ENCODE data around the gene DGCR8.

Gene DGCR8

GRCh38 chr22:20089977-20090729 lies 10.1 kb downstream of the DGCR8 start:
- no peak for DNase-seq (ENCODE audit: low spot score)

DNA sequence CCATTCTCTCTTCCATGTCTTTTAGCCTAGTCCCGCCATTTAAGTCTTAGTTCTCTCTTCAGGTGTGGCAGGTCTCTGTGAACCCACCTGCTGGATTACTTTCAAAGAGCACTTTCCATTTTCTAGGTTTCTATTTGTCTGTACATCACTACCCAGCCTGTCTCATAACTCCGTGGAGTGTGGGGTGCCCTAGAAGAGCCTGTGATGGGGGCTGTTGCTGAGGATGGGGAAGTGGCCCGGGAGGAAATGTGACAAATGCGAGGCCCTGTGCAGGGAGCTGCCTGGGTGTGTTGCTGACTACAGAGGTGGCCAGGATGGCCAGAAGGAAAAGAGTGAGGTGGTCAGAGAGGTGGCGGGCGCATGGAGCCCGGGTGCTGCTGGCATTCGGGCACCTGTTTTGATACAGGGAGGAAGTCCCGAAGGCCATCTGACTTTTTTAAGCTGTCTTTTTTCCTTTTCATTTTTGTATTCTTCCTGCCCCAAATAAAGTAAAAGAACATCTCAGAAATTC lies 10.7 kb downstream of the DGCR8 start:
- DNase-seq (ENCODE audit: low spot score), result no peak

DNA sequence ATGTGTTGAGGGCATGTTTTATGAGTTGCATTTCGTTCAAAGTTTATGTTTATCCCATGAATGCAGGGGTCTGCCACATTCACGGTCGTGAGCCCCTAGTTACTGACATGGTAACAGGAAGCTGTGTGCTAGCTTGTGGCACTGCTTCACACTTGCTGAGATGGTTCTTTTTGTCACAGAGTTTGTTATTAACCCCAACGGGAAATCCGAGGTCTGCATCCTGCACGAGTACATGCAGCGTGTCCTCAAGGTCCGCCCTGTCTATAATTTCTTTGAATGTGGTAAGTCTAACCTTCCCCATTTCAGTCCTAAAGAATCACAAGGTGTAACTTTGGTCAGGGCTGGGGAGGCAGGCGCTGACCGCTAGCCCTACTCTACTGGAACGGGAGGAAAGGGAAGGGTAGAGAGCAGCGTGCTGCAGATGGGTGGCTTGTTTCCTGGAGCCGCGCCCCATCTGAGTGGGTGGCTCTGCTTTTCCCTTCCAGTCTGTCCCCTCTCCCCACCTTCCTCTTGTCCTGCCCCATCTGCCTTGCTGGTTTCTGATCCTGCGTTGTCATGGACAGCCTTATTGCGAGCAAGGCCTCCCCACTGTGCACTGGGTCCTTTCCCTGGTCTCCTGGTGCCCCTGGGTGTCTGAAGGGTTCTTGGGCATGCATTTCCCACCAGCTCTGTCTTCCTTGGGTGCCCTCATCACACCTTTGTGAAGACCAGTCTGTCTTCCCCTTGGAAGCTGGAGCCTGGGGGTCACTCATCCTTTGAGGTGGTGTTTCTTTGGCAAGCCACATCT lies 11.8 kb downstream of the DGCR8 start:
- no peak for DNase-seq (ENCODE audit: low spot score)

DNA sequence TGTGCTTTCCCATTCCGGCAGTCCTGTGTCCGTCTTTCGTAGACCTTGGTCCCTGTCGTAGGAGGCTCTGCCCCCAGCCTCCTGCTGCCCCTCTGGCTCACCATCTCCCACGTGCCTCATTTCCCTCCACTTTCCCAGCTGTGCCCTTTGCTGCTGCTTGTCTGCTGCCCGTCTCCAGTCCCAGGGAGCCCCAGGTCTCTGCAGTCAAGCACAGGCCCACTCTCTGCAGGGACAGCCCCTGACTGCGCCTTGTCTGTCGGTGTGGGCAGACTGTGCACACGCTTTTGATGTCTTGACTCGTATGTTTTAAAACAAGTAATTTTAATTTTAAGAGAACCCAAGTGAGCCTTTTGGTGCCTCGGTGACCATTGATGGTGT lies 12.4 kb downstream of the DGCR8 start:
- no peak for DNase-seq (ENCODE audit: low spot score)

DNA sequence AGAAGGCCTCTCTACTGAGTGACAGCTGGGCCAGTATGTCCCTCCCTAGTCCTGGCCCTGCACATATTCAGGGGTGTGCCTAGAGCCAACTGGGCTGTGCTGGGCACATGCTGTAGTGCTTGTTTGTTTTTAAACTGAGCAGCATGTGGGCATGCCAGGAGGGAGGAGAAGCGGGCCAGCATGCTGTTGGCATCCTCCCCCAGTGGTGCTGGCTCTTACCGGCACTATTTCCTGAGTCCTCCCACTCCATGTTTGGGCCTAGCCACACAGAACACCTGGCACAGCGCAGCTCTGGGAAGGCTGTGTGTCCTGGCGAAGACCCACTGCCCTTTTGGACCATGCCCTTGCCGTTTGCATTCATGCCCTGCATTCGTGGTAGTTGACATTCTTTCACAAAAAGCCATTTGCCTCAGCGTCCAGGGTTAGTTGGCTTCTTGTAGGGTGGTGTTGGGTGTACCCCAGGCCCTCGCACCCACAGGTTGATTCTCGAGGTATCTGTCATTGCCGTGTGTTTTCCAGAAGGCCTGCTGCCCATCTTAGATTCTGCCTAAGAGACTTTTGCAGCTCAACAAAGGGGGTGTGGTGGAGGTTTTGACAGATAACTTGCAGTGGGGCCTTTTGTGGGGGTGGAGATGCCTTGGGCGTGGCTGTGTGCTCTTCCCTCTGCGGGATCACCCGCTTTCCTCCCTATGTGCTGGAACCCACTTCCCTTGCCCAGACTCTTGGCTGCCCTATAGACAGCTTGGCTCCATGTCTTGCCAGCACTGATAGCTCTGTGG lies 13.6 kb downstream of the DGCR8 start:
- DNase-seq (ENCODE audit: low spot score), result no peak

- no peak for DNase-seq (ENCODE audit: low spot score)
Measured at GRCh38 chr22:20094197-20094807, 14.3 kb downstream of the DGCR8 start.

DNA sequence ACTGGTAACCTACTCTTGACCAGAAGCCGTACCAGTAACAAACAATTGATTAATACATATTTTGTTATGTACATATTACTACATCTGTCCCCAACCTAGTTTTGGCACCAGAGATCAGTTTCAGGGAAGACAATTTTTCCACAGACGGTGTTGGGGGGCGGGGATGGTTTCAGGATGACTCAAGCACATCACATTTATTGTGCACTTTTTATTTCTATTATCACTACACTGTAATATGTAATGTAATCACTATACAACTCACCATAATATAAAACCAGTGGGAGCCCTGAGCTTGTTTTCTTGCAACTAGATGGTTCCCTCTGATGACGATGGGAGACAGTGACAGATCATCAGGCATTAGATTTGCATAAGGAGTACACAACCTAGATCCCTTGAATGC lies 15.5 kb downstream of the DGCR8 start:
- no peak for DNase-seq (ENCODE audit: low spot score)

GRCh38 chr22:20096574-20097420 lies 16.8 kb downstream of the DGCR8 start:
- no peak for DNase-seq (ENCODE audit: low spot score)

DNA sequence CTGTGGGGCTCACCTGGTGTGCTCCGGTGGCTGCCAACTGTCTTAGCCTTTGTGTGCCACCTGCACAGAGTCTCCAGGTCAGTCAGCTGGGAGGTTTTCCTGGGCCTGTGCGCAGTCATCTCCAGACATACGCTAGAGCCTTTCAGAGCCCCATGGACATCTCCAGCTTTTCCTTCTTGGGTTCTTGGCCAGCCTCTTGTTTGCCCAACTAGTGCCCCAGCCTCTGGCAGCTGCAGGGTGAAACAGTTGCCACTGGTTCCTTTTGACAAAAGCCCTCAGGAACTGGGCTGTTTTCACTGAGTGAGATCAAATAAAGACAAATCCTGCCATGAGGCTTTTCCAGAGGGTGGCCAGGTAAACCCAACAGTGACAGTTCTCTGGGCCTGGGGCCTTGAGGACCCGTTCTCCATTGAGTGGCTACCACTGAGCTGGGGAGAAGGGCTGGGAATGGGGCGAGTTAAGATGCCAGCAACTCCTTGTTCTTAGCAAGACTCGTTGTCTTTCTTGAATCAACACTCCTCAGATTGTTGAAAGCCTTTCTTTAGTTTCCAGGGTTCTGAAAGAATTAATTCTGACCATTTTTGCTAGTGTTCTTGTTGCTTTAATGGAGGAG lies 19.2 kb downstream of the DGCR8 start:
- DNase-seq (ENCODE audit: low spot score), result no peak

- no peak for DNase-seq (ENCODE audit: low spot score)
Measured at GRCh38 chr22:20101638-20102037, 21.6 kb downstream of the DGCR8 start.

DNA sequence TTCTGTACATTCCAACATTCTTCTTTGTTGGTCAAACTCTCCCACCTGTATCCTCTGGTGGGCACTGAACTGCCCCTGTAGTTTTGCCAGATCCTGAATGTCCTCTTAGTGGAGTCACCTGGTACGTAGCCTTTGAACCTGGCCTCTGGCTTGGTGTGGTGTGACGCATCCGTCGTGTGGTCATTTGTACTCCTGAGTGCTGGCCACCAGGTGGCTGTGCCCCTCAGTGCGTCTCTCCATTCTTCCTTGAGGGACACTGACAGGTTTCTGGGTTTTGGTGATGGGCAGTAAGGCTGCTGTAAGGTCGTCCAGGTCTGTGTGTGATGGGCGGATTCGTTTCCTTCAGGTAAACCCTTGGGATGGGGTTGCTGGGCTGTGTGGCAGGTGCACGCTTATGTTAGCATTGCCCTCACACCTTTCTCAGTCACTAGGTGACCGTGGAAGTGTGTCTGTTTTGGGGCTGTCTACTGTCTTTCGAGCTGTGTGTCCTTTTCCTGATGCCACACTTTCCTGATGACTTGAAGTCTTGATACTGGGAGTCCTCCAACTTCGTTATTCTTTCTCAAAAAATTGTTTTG lies 22.3 kb downstream of the DGCR8 start:
- DNase-seq (ENCODE audit: low spot score), result no peak

GRCh38 chr22:20105456-20106204 lies 25.6 kb downstream of the DGCR8 start:
- no peak for DNase-seq (ENCODE audit: low spot score)

DNA sequence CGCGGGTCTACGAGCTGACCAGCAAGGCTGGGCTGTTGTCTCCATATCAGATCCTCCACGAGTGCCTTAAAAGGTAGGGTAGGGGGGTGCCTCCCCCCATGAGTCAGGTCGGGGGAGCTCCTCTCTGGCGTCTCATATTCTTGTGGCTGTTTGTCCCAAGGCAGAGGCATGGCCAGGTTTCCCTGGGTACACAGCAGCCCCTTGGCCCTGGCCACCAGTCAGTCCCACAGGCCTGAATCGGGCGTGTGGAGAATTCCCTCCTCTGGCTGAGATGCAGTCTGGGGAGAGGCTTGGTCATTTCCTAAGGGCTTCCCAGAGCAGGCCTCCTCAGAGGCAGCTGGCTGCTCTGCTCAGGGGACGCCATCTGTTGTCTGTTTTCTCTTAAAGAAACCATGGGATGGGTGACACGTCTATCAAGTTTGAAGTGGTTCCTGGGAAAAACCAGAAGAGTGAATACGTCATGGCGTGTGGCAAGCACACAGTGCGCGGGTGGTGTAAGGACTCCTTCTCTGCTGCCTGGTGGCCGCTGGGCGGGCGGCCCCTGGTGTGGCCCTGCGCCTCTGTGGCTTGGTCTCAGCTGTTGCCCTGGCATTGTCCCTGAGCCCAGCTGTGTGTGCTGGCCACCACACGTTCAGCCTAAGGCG lies 26.3 kb downstream of the DGCR8 start:
- DNase-seq (ENCODE audit: low spot score), result no peak

GRCh38 chr22:20106849-20107237 lies 26.8 kb downstream of the DGCR8 start:
- no peak for DNase-seq (ENCODE audit: low spot score)

DNA sequence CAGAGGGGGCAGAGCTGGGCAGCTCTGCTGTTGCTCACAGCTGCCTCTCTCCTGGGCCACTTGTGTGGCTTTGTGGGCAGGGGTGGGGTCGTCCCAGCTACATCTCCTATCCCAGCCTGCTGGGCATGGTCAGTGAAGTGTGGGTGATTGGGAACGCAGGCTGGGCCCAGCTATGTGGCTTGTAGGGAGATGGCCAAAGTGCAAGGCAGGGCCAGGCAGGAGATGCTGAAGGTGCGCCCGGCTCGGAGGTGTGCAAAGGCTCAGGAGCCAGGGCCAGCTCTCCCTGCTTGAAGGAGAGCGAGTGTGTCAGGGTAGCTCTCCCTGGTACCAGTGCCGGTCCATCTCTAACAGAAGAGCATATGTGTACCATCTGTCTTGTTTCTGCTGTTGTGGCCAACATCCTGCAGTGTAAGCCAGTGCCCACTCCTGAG lies 27.4 kb downstream of the DGCR8 start:
- DNase-seq (ENCODE audit: low spot score), result no peak

- no peak for DNase-seq (ENCODE audit: low spot score)
Measured at GRCh38 chr22:20107951-20108756, 28.1 kb downstream of the DGCR8 start.

- DNase-seq (ENCODE audit: low spot score), result no peak
Measured at GRCh38 chr22:20108757-20109230, 28.8 kb downstream of the DGCR8 start.

Data from SW480 (cell line).